ENCODE data around the gene PROM2. TPM values are rescaled to one million over a fixed set of nuclear protein-coding genes. Genes with fewer than 3 reads are reported as not detected.

PROM2 gene
- total RNA-seq, 1 experiment from 2014 or later = 3.1 TPM

- no peak overlapping the region for H3T11ph ChIP-seq (ENCODE audit: low read length)
- Mint-ChIP-seq H3K27ac (peak overlapping the region in 1 of 3 experiments; percentile 83; a peak in 1 of 7 replicates), H3K4me3 (no peak overlapping the region; a peak in 1 of 5 replicates), H3K36me3 (ENCODE audit: insufficient read depth in 1 of 3, low read depth in 3 of 3) (0 out of 7 replicates have a peak, but pooled peaks cover 0 to 2% (median 0%) of the 10 kb centered on the region in 3 experiments), H3K4me1 (peaks cover 3% of the 10 kb centered on the region in 2 experiments; a peak in 2 of 4 replicates), H3K9me3 (no peaks in the 10 kb centered on the region), H3K27me3 (ENCODE audit: low read depth) (no peaks in the 10 kb centered on the region; the same call in 1 of the 2 replicates)
- no peak overlapping the region for H3K4ac ChIP-seq (ENCODE audit: low read depth, low read length)
- no peaks in the 10 kb centered on the region for H3K23me2 ChIP-seq (ENCODE audit: insufficient read length, low read depth, low read length, poor library complexity, severe bottlenecking)
- H4K91ac ChIP-seq (ENCODE audit: insufficient read length, low read depth, low read length) = no peak overlapping the region
- no peaks in the 10 kb centered on the region for H3K27me3 ChIP-seq (ENCODE audit: insufficient read depth, low read length)
- H3K9ac ChIP-seq (ENCODE audit: extremely low read depth, insufficient read length, low read length) = no peak overlapping the region
- no peak for DNase-seq
- H3K23ac ChIP-seq (ENCODE audit: insufficient read length, low read depth, low read length) = no peak overlapping the region
- no peak overlapping the region for H2AK5ac ChIP-seq (ENCODE audit: insufficient read length, low read length)
- no peak overlapping the region for H2BK5ac ChIP-seq (ENCODE audit: insufficient read length, low read length)
- WGBS (ENCODE audit: extremely low coverage, insufficient read length, low lambda C conversion rate) = no CpG with 5 or more reads among the region's 4 CpGs
- H2BK15ac ChIP-seq (ENCODE audit: low read depth, low read length) = no peak overlapping the region
- no peaks in the 10 kb centered on the region for H3K79me2 ChIP-seq (ENCODE audit: insufficient read depth, low read length)
- H3K27ac ChIP-seq (ENCODE audit: insufficient read length, low read depth, low read length) = no peak overlapping the region
- H2AFZ ChIP-seq (ENCODE audit: low read length) = no peak overlapping the region
- H2BK120ac ChIP-seq (ENCODE audit: low read depth, low read length, poor library complexity, severe bottlenecking) = no peak overlapping the region
- H3K9me3 ChIP-seq (ENCODE audit: control insufficient read depth, low read depth, low read length) = no peaks in the 10 kb centered on the region
- H4K20me1 ChIP-seq (ENCODE audit: control insufficient read depth, insufficient read depth, insufficient read length) = no peaks in the 10 kb centered on the region
- no peaks in the 10 kb centered on the region for H3K4me1 ChIP-seq (ENCODE audit: insufficient read depth, low read length)
- H3K4me2 ChIP-seq (ENCODE audit: insufficient read depth, insufficient read length, low read length) = no peak overlapping the region
- H3K18ac ChIP-seq (ENCODE audit: insufficient read length, low read depth, low read length) = no peak overlapping the region
- no peaks in the 10 kb centered on the region for H3K79me1 ChIP-seq (ENCODE audit: insufficient read depth, low read depth, low read length, poor library complexity, severe bottlenecking)
- no peak overlapping the region for H2BK12ac ChIP-seq (ENCODE audit: insufficient read length, low read depth, low read length)
- TF ChIP-seq, protein P1, sequence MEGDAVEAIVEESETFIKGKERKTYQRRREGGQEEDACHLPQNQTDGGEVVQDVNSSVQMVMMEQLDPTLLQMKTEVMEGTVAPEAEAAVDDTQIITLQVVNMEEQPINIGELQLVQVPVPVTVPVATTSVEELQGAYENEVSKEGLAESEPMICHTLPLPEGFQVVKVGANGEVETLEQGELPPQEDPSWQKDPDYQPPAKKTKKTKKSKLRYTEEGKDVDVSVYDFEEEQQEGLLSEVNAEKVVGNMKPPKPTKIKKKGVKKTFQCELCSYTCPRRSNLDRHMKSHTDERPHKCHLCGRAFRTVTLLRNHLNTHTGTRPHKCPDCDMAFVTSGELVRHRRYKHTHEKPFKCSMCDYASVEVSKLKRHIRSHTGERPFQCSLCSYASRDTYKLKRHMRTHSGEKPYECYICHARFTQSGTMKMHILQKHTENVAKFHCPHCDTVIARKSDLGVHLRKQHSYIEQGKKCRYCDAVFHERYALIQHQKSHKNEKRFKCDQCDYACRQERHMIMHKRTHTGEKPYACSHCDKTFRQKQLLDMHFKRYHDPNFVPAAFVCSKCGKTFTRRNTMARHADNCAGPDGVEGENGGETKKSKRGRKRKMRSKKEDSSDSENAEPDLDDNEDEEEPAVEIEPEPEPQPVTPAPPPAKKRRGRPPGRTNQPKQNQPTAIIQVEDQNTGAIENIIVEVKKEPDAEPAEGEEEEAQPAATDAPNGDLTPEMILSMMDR (conservative IDR thresholded peaks at IDR 0.05) = no peak
- no peak overlapping the region for H4K5ac ChIP-seq (ENCODE audit: insufficient read length, low read depth, low read length)
- no peak overlapping the region for H4K8ac ChIP-seq (replicated peaks; ENCODE audit: insufficient read length, low read depth, low read length)
- no peak overlapping the region for H2BK20ac ChIP-seq (ENCODE audit: low read depth, low read length, poor library complexity, severe bottlenecking)
- H3K14ac ChIP-seq (ENCODE audit: insufficient read depth, low read length) = no peak overlapping the region
- no peak overlapping the region for H3K56ac ChIP-seq (ENCODE audit: insufficient read length, low read depth, low read length)
These were observed 9.3 kb downstream of the PROM2 start for GRCh38 chr2:95283562-95283961.
